H9 (cell line): ENCODE results near the gene TMED10. TPM values are rescaled to one million over a fixed set of nuclear protein-coding genes. Genes with fewer than 3 reads are reported as not detected.

ENCODE experiments used
- DNase-seq: peaks from one replicate; pipeline ENCODE4 v3.0.0-alpha.2; 2017
- H2AFZ ChIP-seq: one replicate; pipeline ENCODE4 v1.6.1; 2013; ENCODE audit warnings: mild to moderate bottlenecking, low read length, control low read depth, moderate library complexity
- H2AK5ac ChIP-seq: 2 replicates; pipeline ENCODE4 v1.6.1; 2013; ENCODE audit warnings: low read length, control low read depth, mixed read lengths; ENCODE audit not compliant: insufficient read length
- H2BK120ac ChIP-seq: one replicate; pipeline ENCODE4 v1.6.1; 2013; ENCODE audit warnings: low read depth, mild to moderate bottlenecking, low read length, control low read depth, inconsistent platforms; ENCODE audit not compliant: poor library complexity, severe bottlenecking
- H2BK12ac ChIP-seq: 2 replicates; pipeline ENCODE4 v1.6.1; 2013; ENCODE audit warnings: low read length, control low read depth, mixed read lengths, low read depth; ENCODE audit not compliant: insufficient read length
- H2BK15ac ChIP-seq: 2 replicates; pipeline ENCODE4 v1.6.1; 2013; ENCODE audit warnings: low read depth, low read length, control low read depth
- H2BK20ac ChIP-seq: one replicate; pipeline ENCODE4 v1.6.1; 2013; ENCODE audit warnings: low read depth, mild to moderate bottlenecking, low read length, control low read depth, inconsistent platforms; ENCODE audit not compliant: poor library complexity, severe bottlenecking
- H2BK5ac ChIP-seq: 2 replicates; pipeline ENCODE4 v1.6.1; 2013; ENCODE audit warnings: low read length, control low read depth, mixed read lengths; ENCODE audit not compliant: insufficient read length
- H3K14ac ChIP-seq: 2 replicates; pipeline ENCODE4 v1.6.1; 2013; ENCODE audit warnings: low read length, control low read depth; ENCODE audit not compliant: insufficient read depth
- H3K18ac ChIP-seq: 2 replicates; pipeline ENCODE4 v1.6.1; 2013; ENCODE audit warnings: low read depth, mild to moderate bottlenecking, mixed read lengths, low read length, control low read depth; ENCODE audit not compliant: insufficient read length
- H3K23ac ChIP-seq: 2 replicates; pipeline ENCODE4 v1.6.1; 2013; ENCODE audit warnings: low read length, control low read depth, mixed read lengths, low read depth; ENCODE audit not compliant: insufficient read length
- H3K23me2 ChIP-seq: 2 replicates; pipeline ENCODE4 v1.6.1; 2013; ENCODE audit warnings: low read depth, mild to moderate bottlenecking, mixed read lengths, low read length, control low read depth; ENCODE audit not compliant: insufficient read length, poor library complexity, severe bottlenecking
- H3K27ac ChIP-seq: 2 replicates; pipeline ENCODE4 v1.5.1; 2013; ENCODE audit warnings: low read length, control low read depth, mixed read lengths, low read depth; ENCODE audit not compliant: insufficient read length
- H3K27me3 ChIP-seq: 2 replicates; pipeline ENCODE4 v1.6.1; 2013; ENCODE audit warnings: low read length, control low read depth, inconsistent platforms; ENCODE audit not compliant: insufficient read depth
- H3K4ac ChIP-seq: 2 replicates; pipeline ENCODE4 v1.6.1; 2013; ENCODE audit warnings: low read depth, mild to moderate bottlenecking, control low read depth, inconsistent platforms, low read length, moderate library complexity
- H3K4me1 ChIP-seq: 2 replicates; pipeline ENCODE4 v1.6.1; 2013; ENCODE audit warnings: low read length, control low read depth, inconsistent platforms; ENCODE audit not compliant: insufficient read depth
- H3K4me2 ChIP-seq: 2 replicates; pipeline ENCODE4 v1.6.1; 2013; ENCODE audit warnings: low read length, control low read depth, mixed read lengths; ENCODE audit not compliant: insufficient read length, insufficient read depth
- H3K56ac ChIP-seq: 2 replicates; pipeline ENCODE4 v1.6.1; 2013; ENCODE audit warnings: low read depth, mild to moderate bottlenecking, mixed read lengths, low read length, control low read depth; ENCODE audit not compliant: insufficient read length
- H3K79me1 ChIP-seq: 2 replicates; pipeline ENCODE4 v1.6.1; 2013; ENCODE audit warnings: low read depth, mild to moderate bottlenecking, moderate library complexity, low read length, control low read depth, inconsistent platforms; ENCODE audit not compliant: insufficient read depth, poor library complexity, severe bottlenecking
- H3K79me2 ChIP-seq: 2 replicates; pipeline ENCODE4 v1.6.1; 2013; ENCODE audit warnings: low read length, control low read depth, inconsistent platforms; ENCODE audit not compliant: insufficient read depth
- H3K9ac ChIP-seq: 2 replicates; pipeline ENCODE4 v1.6.1; 2013; ENCODE audit warnings: low read length, control low read depth, mixed read lengths; ENCODE audit not compliant: insufficient read length; ENCODE audit errors: extremely low read depth
- H3K9me3 ChIP-seq: one replicate; pipeline ENCODE4 v1.6.1; 2013; ENCODE audit warnings: low read depth, low read length, inconsistent platforms; ENCODE audit not compliant: control insufficient read depth
- H3T11ph ChIP-seq: one replicate; pipeline ENCODE4 v1.6.1; 2013; ENCODE audit warnings: mild to moderate bottlenecking, low read length, control low read depth, inconsistent platforms
- H4K20me1 ChIP-seq: one replicate; pipeline ENCODE4 v1.6.1; 2013; ENCODE audit not compliant: control insufficient read depth, insufficient read length, insufficient read depth
- H4K5ac ChIP-seq: 2 replicates; pipeline ENCODE4 v1.6.1; 2013; ENCODE audit warnings: low read depth, mild to moderate bottlenecking, mixed read lengths, low read length, control low read depth; ENCODE audit not compliant: insufficient read length
- H4K8ac ChIP-seq: replicated peaks from 2 replicates; pipeline ENCODE4 v1.6.1; 2013; ENCODE audit warnings: low read length, control low read depth, mixed read lengths, low read depth; ENCODE audit not compliant: insufficient read length
- H4K91ac ChIP-seq: 2 replicates; pipeline ENCODE4 v1.6.1; 2013; ENCODE audit warnings: low read depth, mild to moderate bottlenecking, moderate library complexity, mixed read lengths, low read length, control low read depth; ENCODE audit not compliant: insufficient read length
- H3K27ac Mint-ChIP-seq, 3 experiments: 2 replicates in 2 of 3; 3 replicates in 1 of 3; pipeline ENCODE4 v1.8.0; 2020 to 2021; ENCODE audit warnings: mixed read lengths in 3 of 3, mild to moderate bottlenecking in 1 of 3, moderate library complexity in 1 of 3
- H3K27me3 Mint-ChIP-seq: 2 replicates; pipeline ENCODE4 v1.8.0; 2021; ENCODE audit warnings: low read depth, mild to moderate bottlenecking, moderate library complexity, mixed read lengths
- H3K36me3 Mint-ChIP-seq, 3 experiments: 2 replicates in 2 of 3; 3 replicates in 1 of 3; pipeline ENCODE4 v1.8.0; 2020 to 2021; ENCODE audit warnings: low read depth in 3 of 3, mixed read lengths in 3 of 3; ENCODE audit not compliant: insufficient read depth in 1 of 3
- H3K4me1 Mint-ChIP-seq, 2 experiments: 2 replicates each; pipeline ENCODE4 v1.8.0; 2020; ENCODE audit warnings: mixed read lengths in 2 of 2
- H3K4me3 Mint-ChIP-seq, 2 experiments: 2 replicates in 1 of 2; 3 replicates in 1 of 2; pipeline ENCODE4 v1.8.0; 2020 to 2021; ENCODE audit warnings: mild to moderate bottlenecking in 2 of 2, mixed read lengths in 2 of 2, moderate library complexity in 1 of 2
- H3K9me3 Mint-ChIP-seq, 2 experiments: 2 replicates in 1 of 2; 3 replicates in 1 of 2; pipeline ENCODE4 v1.8.0; 2020; ENCODE audit warnings: mild to moderate bottlenecking in 2 of 2, mixed read lengths in 2 of 2, moderate library complexity in 1 of 2
- CTCF ChIP-seq: fragments of 200-600 bp; sonication (generic); conservative IDR thresholded peaks from 3 replicates; pipeline ENCODE4 v1.8.0; 2021; ENCODE audit warnings: antibody characterized with exemption, mild to moderate bottlenecking
- WGBS: extraction: QIAGEN DNeasy Blood & Tissue Kit; methylation state at CpG from one replicate; pipeline ENCODE4 v1.1.7; 2013; ENCODE audit warnings: missing lambda C conversion rate, low lambda C conversion rate, mixed read lengths; ENCODE audit not compliant: insufficient read length; ENCODE audit errors: extremely low coverage; 5-methylcytosine and 5-hydroxymethylcytosine counted together
- total RNA-seq: library from RNA; stranded (reverse); gene quantifications from 2 replicates; pipeline ENCODE4 v1.2.1, GENCODE V29; 2021

The TMED10 gene
- total RNA-seq, 1 experiment from 2014 or later = 176 TPM

GRCh38 chr14:75200451-75200850 is 24.0 kb upstream of the TMED10 start:
- no peaks in the 10 kb centered on the region for H3K27me3 ChIP-seq
- H3K14ac ChIP-seq = no peak overlapping the region
- H4K8ac ChIP-seq = no peak overlapping the region
- no peaks in the 10 kb centered on the region for H3K27me3 Mint-ChIP-seq
- no peak overlapping the region for H3K27ac ChIP-seq
- no peaks in the 10 kb centered on the region for H3K9me3 Mint-ChIP-seq
- H3K36me3 Mint-ChIP-seq = no peaks in the 10 kb centered on the region
- no peak overlapping the region; a peak in 1 of 7 replicates for H3K27ac Mint-ChIP-seq
- H3K79me1 ChIP-seq = no peaks in the 10 kb centered on the region
- no peak overlapping the region for H2BK120ac ChIP-seq
- no peak overlapping the region for H3K4me2 ChIP-seq
- H3K18ac ChIP-seq = no peak overlapping the region
- no CpG with 5 or more reads among the region's 4 CpGs for WGBS
- no peak overlapping the region for H3T11ph ChIP-seq
- H3K4me1 ChIP-seq = peaks cover 4% of the 10 kb centered on the region; the same call in 1 of the 2 replicates
- H4K5ac ChIP-seq = no peak overlapping the region
- no peak overlapping the region for H3K9ac ChIP-seq
- peaks cover 5 to 7% of the 10 kb centered on the region in 2 experiments for H3K4me1 Mint-ChIP-seq
- H3K79me2 ChIP-seq = no peaks in the 10 kb centered on the region
- H3K4ac ChIP-seq = no peak overlapping the region
- H3K23me2 ChIP-seq = no peaks in the 10 kb centered on the region
- no peak overlapping the region for H2BK15ac ChIP-seq
- no peak overlapping the region for H3K23ac ChIP-seq
- no peak for TF ChIP-seq CTCF
- H3K4me3 Mint-ChIP-seq = no peak overlapping the region
- H2AK5ac ChIP-seq = no peak overlapping the region
- H2BK20ac ChIP-seq = no peak overlapping the region
- no peaks in the 10 kb centered on the region for H3K9me3 ChIP-seq
- H4K91ac ChIP-seq = no peak overlapping the region
- no peaks in the 10 kb centered on the region for H4K20me1 ChIP-seq
- no peak overlapping the region for H2BK12ac ChIP-seq
- H2BK5ac ChIP-seq = no peak overlapping the region
- peak; percentile 28 for DNase-seq
- H3K56ac ChIP-seq = no peak overlapping the region
- H2AFZ ChIP-seq = no peak overlapping the region
